ENCODE results near the gene DCUN1D3.
"Not testable (repeated sequence)": the region's sequence is repeated elsewhere in the genome, so short reads cannot be mapped to it uniquely, and the experiment has no call there.

The DCUN1D3 gene, protein sequence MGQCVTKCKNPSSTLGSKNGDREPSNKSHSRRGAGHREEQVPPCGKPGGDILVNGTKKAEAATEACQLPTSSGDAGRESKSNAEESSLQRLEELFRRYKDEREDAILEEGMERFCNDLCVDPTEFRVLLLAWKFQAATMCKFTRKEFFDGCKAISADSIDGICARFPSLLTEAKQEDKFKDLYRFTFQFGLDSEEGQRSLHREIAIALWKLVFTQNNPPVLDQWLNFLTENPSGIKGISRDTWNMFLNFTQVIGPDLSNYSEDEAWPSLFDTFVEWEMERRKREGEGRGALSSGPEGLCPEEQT

GRCh38 chr16:20900299-20901067, at the start of gene DCUN1D3, which contains the start of gene LYRM1:
TSS of gene DCUN1D3 (minus strand) at chr16:20900358. CDS start at chr16:20862538, 37,820 bp downstream.
TSS of gene LYRM1 (plus strand) at chr16:20900771. CDS start at chr16:20915556, 14,785 bp downstream.
- DNase-seq: peak; percentile 92 to 94

- DNase-seq: no peak
These were observed 49.5 kb upstream of the DCUN1D3 start for GRCh38 chr16:20949660-20950059.

DNA sequence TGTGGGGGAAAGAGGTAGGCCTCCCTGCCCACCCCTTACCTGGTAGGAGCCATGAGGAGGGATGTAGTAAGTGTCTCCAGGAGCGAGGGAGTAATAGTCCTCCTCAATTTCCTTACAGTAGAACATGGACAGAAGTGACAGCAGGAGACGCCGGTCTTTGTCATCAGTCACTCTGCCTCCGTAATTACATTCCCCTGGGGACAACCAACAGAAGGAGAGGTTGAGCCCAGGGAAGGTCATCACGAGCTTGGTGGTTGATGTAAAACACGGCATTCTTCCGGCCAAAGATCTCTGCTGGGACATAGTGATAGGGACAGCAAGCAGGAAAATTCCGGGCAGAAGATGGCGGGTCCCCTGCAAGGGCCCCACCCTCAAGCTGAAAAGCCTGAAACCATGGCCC, 48.3 kb upstream of the DCUN1D3 start:
- DNase-seq: no peak

- DNase-seq: no peak
These were observed 46.0 kb upstream of the DCUN1D3 start for GRCh38 chr16:20946015-20946629.

GRCh38 chr16:20945575-20945875, 45.4 kb upstream of the DCUN1D3 start:
- DNase-seq: not testable (repeated sequence)

- peak; percentile 38 to 51 for DNase-seq
These were observed 44.9 kb upstream of the DCUN1D3 start for GRCh38 chr16:20944861-20945574.

DNA sequence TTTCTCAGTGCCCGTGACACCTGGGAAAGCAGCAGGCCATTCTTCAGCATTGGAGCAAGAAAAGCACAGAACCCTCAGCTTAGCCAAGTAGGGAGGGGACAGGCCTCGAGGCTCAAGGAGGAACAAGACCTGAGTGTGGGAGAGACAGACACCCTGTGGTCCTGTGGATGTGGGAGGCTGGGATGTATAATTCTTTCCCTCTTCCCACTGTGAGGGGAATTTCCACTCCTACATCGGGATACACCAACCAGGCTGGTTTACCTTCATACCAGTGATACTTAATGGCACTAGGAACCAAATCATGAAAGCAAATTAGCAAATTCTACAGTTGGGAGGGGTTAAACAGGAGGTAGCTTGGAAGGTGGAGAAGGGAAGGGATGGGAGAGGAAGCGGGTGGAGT, 42.1 kb upstream of the DCUN1D3 start:
- no peak for DNase-seq

GRCh38 chr16:20941636-20941926, 41.4 kb upstream of the DCUN1D3 start:
- DNase-seq: no peak

GRCh38 chr16:20940871-20941635, 40.9 kb upstream of the DCUN1D3 start:
- DNase-seq: peak in 1 of 2 donors; percentile 4

GRCh38 chr16:20939611-20940010, 39.5 kb upstream of the DCUN1D3 start:
- DNase-seq: no peak

DNA sequence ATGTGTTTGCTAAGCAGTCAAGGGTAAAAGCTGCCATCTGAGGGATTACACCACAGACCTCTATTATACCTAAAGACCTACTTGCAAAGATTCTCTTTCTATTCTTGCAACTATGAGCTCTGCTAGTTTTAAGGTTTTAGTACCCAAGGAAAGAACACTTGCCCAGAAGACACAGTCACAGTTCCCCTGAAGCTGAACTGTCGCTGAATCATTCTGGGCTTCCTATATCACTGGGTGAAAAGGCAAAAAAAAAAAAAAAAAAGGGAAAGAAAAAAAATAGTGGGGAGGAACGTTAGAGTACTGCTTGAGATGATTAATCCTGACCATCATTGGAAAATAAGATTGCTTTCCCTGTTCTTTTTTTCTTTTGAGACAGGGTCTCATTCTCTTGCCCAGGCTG, 38.3 kb upstream of the DCUN1D3 start:
- DNase-seq: no peak

- DNase-seq: no peak
These were observed 37.6 kb upstream of the DCUN1D3 start for GRCh38 chr16:20937736-20938135.

GRCh38 chr16:20933589-20933988, 33.4 kb upstream of the DCUN1D3 start:
- DNase-seq: no peak

GRCh38 chr16:20931066-20931600, 31.0 kb upstream of the DCUN1D3 start:
- DNase-seq: no peak

GRCh38 chr16:20930365-20930690, 30.2 kb upstream of the DCUN1D3 start:
- no peak for DNase-seq

DNA sequence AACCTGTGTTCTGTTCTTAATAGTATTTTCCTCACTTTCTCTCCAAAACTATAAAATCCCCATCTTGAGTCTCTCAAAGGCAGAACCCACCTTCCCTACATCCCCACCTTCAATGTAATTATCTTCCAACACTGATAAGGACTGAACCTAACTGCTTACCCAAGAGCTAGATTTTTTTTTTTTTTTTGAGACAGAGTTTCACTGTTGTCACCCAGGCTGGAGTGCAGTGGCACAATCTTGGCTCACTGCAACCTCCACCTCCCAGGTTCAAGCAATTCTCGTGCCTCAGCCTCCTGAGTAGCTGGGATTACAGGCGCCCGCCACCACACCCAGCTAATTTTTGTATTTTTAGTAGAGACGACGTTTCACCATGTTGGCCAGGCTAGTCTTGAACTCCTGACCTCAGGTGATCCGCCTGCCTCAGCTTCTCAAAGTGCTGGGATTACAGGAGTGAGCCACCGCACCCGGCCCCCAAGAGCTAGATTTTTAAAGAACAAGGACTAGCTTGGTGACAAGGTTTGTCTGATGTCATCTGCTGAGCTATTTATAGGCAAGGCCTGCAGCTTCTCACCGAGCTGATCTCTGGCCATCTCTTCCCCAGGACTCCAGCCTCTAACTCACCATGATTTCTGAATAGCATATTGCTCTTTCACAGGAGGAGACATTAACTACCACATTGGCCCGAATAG, 29.7 kb upstream of the DCUN1D3 start:
- not testable (repeated sequence) for DNase-seq

- DNase-seq: no peak
These were observed 28.7 kb upstream of the DCUN1D3 start for GRCh38 chr16:20928774-20929411.

DNA sequence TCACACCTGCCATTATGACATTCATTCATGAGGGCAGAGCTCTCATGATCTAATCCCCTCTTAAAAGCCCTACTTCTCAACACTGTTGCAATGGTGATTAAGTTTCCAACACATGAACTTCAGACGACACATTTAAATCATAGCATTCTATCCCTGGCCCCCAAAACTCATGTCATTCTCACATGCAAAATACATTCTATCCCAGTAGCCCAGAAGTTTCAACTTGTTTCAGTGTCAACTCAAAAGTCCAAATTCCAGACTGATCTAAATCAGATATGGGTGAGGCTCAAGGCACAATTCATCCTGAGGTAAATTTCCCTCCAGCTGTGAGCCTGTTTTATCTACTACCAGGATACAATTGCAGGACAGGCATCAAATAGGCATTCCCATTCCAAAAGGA, 25.6 kb upstream of the DCUN1D3 start:
- no peak for DNase-seq

DNA sequence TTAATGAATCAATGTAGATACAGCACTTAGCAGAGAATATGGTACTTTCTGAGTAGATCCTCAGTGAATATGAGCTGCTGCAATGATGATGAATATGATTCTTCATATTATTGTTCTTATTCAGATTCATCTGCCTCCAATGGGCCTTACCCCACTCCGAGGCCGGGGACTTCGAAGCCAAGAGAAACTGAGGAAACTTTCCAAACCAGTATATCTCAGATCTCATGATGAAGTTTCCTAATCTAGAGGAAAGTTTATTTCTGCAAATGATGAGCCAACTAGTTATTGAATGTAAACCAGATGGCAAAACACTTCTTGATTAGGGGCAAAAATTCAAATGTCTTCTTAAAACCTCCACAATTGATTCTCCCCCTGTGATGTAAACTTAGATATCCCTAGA, 23.7 kb upstream of the DCUN1D3 start:
- DNase-seq: no peak

GRCh38 chr16:20920799-20921198, 20.6 kb upstream of the DCUN1D3 start:
- no peak for DNase-seq

DNA sequence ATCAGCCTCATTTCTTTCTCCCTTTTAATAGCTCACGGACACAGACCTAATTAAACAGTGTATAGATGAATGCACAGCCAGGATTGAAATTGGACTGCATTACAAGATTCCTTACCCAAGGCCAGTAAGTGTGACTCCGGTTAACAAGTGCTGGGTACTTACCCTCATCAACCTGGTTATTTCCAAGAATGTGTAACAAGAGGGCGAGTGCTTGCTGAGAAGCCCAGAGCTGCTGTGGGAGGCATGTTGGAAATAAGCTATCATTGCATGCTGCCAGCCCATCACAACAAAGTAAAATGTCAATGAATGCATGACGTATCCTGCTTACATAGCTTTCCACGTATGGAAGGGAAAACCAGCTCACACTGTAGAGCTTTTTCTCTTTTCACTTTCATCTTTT, 19.9 kb upstream of the DCUN1D3 start:
- DNase-seq: no peak

All from CD4-positive, alpha-beta T cell treated with Interleukin-4 for 1 hour (primary cell).